Neutrophil (primary cell): ENCODE data around the gene S100A2.

Experiments
- H3K27ac ChIP-seq: fragments of 200-600 bp; sonication (generic); 2 replicates; pipeline ENCODE4 v1.5.1; 2016; ENCODE audit warnings: mild to moderate bottlenecking, moderate library complexity
- H3K27me3 ChIP-seq: fragments of 200-600 bp; sonication (generic); 2 replicates; pipeline ENCODE4 v1.6.0; 2016; ENCODE audit warnings: mild to moderate bottlenecking
- H3K36me3 ChIP-seq: fragments of 200-600 bp; sonication (generic); 2 replicates; pipeline ENCODE4 v1.5.1; 2017
- H3K4me1 ChIP-seq, 2 experiments: fragments of 200-600 bp in 1 of 2; sonication (generic) in 1 of 2; 1 replicate in 1 of 2; 2 replicates in 1 of 2; pipeline versions ENCODE4 v1.5.1 to v1.6.1; 2013 to 2016; ENCODE audit warnings: low read depth in 1 of 2, low read length in 1 of 2, mild to moderate bottlenecking in 1 of 2, moderate library complexity in 1 of 2; ENCODE audit not compliant: control insufficient read depth in 1 of 2, insufficient read depth in 1 of 2
- H3K4me3 ChIP-seq, 2 experiments: fragments of 200-600 bp in 1 of 2; sonication (generic) in 1 of 2; 1 replicate in 1 of 2; 2 replicates in 1 of 2; pipeline ENCODE4 v1.5.1; 2013 to 2016; ENCODE audit warnings: low read depth in 1 of 2, low read length in 1 of 2, mild to moderate bottlenecking in 1 of 2, moderate library complexity in 1 of 2
- H3K9me3 ChIP-seq: fragments of 200-600 bp; sonication (generic); 2 replicates; pipeline ENCODE4 v1.5.1; 2016
- TF ChIP-seq, protein P1 (sequence below): fragments of 200-600 bp; sonication (generic); IDR thresholded peaks from 2 replicates; pipeline ENCODE4 v1.5.1; 2016; ENCODE audit warnings: antibody characterized with exemption

Gene S100A2

DNA sequence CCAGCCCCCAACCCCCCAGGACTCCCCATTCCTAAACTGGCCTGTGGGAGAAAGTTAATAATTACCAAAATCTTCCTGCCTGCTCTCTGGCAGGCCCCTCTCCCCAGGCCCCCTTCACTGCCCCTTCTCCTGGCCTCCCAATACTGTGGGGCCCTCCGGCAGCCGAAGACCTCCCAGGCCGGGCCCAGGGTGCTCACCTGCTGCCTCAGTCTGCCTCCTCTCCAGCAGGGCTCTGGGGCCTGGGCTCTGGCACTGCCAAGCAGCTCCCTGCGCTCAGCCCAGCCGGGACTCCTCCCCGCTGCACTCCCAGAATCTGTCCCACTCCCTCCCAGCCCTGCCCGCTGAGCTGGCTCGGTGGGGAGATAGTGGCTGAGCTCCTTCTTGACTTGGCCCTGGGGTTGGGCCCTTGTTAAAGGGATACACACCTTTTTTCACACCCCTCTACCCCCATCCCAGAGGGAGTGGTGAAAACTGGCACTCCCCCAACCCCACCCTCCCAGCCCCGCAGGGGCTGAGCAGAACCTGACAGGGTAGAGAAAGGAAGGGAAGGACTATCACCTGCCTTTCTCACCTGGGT, 47.2 kb upstream of the S100A2 start, which contains the start of gene S100A16:
TSS of gene S100A16 (minus strand) at position 383 of the 577 bp plus-strand sequence. CDS start 4,986 bp downstream, outside the sequence.
- Histone ChIP-seq H3K27me3 (peaks cover 24% of the 10 kb centered on the region), H3K4me1 (peaks cover 0 to 7% of the 10 kb centered on the region in 2 experiments), H3K9me3 (no peaks in the 10 kb centered on the region), H3K36me3 (no peaks in the 10 kb centered on the region), H3K27ac (no peak within 1 kb of the TSS), H3K4me3 (no peak within 1 kb of the TSS)
- TF ChIP-seq, protein P1, sequence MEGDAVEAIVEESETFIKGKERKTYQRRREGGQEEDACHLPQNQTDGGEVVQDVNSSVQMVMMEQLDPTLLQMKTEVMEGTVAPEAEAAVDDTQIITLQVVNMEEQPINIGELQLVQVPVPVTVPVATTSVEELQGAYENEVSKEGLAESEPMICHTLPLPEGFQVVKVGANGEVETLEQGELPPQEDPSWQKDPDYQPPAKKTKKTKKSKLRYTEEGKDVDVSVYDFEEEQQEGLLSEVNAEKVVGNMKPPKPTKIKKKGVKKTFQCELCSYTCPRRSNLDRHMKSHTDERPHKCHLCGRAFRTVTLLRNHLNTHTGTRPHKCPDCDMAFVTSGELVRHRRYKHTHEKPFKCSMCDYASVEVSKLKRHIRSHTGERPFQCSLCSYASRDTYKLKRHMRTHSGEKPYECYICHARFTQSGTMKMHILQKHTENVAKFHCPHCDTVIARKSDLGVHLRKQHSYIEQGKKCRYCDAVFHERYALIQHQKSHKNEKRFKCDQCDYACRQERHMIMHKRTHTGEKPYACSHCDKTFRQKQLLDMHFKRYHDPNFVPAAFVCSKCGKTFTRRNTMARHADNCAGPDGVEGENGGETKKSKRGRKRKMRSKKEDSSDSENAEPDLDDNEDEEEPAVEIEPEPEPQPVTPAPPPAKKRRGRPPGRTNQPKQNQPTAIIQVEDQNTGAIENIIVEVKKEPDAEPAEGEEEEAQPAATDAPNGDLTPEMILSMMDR: no peak

- no peak overlapping the region for H3K27ac ChIP-seq
- H3K9me3 ChIP-seq: no peaks in the 10 kb centered on the region
- TF ChIP-seq, protein P1: no peak
- H3K36me3 ChIP-seq: no peaks in the 10 kb centered on the region
- no peak overlapping the region for H3K4me3 ChIP-seq
- peaks cover 24% of the 10 kb centered on the region for H3K27me3 ChIP-seq
- H3K4me1 ChIP-seq: peaks cover 0 to under 1% of the 10 kb centered on the region in 2 experiments
Measured at GRCh38 chr1:153612111-153612754, 46.6 kb upstream of the S100A2 start.

- TF ChIP-seq, protein P1: no peak
- Histone ChIP-seq H3K27me3 (peaks cover 30% of the 10 kb centered on the region), H3K4me1 (no peaks in the 10 kb centered on the region), H3K4me3 (no peak overlapping the region), H3K9me3 (no peaks in the 10 kb centered on the region), H3K27ac (no peak overlapping the region), H3K36me3 (no peaks in the 10 kb centered on the region)
Measured at GRCh38 chr1:153611356-153611755, 45.7 kb upstream of the S100A2 start.

GRCh38 chr1:153610811-153611301, 45.2 kb upstream of the S100A2 start:
- Histone ChIP-seq H3K27me3 (peaks cover 31% of the 10 kb centered on the region), H3K36me3 (no peaks in the 10 kb centered on the region), H3K27ac (no peak overlapping the region), H3K4me3 (no peak overlapping the region), H3K4me1 (no peaks in the 10 kb centered on the region), H3K9me3 (no peaks in the 10 kb centered on the region)
- TF ChIP-seq, protein P1: no peak

GRCh38 chr1:153610334-153610733, 44.7 kb upstream of the S100A2 start:
- peaks cover 36% of the 10 kb centered on the region for H3K27me3 ChIP-seq
- no peak overlapping the region for H3K27ac ChIP-seq
- H3K9me3 ChIP-seq: no peaks in the 10 kb centered on the region
- TF ChIP-seq, protein P1: no peak
- no peaks in the 10 kb centered on the region for H3K36me3 ChIP-seq
- no peaks in the 10 kb centered on the region for H3K4me1 ChIP-seq
- no peak overlapping the region for H3K4me3 ChIP-seq
